Neural progenitor cell (in vitro differentiated cells): ENCODE measurements around the gene TLCD2. TPM values are rescaled to one million over a fixed set of nuclear protein-coding genes. Genes with fewer than 3 reads are reported as not detected.
A peak's percentile ranks its signal among the peaks of the same experiment; 100 is the strongest.

Source experiments
- DNase-seq: peaks from one replicate; pipeline ENCODE4 v3.0.0-alpha.2; 2016; ENCODE audit warnings: low spot score
- H2AFZ ChIP-seq: fragments of 200-600 bp; sonication (generic); replicated peaks from 2 replicates; pipeline ENCODE4 v1.6.1; 2016; ENCODE audit warnings: antibody characterized with exemption
- H3F3A ChIP-seq: fragments of 200-600 bp; sonication (generic); 2 replicates; pipeline ENCODE4 v1.6.1; 2016; ENCODE audit warnings: antibody characterized with exemption, low read depth
- H3K27ac ChIP-seq: fragments of 200-600 bp; sonication (generic); 2 replicates; pipeline ENCODE4 v1.5.1; 2016; ENCODE audit warnings: mild to moderate bottlenecking
- H3K27me3 ChIP-seq: fragments of 200-600 bp; sonication (generic); 2 replicates; pipeline ENCODE4 v1.6.1; 2016; ENCODE audit warnings: mild to moderate bottlenecking, moderate library complexity
- H3K36me3 ChIP-seq: fragments of 200-600 bp; sonication (generic); 2 replicates; pipeline ENCODE4 v1.5.1; 2016
- H3K4me1 ChIP-seq: fragments of 200-600 bp; sonication (generic); 2 replicates; pipeline ENCODE4 v1.6.1; 2016; ENCODE audit warnings: mixed run types
- H3K4me2 ChIP-seq: fragments of 200-600 bp; sonication (generic); 2 replicates; pipeline ENCODE4 v1.6.1; 2016
- H3K4me3 ChIP-seq: fragments of 200-600 bp; sonication (generic); 2 replicates; pipeline ENCODE4 v1.5.1; 2016
- H3K79me2 ChIP-seq: fragments of 200-600 bp; sonication (generic); 2 replicates; pipeline ENCODE4 v1.6.1; 2016; ENCODE audit warnings: low read depth
- H3K9ac ChIP-seq: fragments of 200-600 bp; sonication (generic); 2 replicates; pipeline ENCODE4 v1.6.1; 2016
- H3K9me3 ChIP-seq: fragments of 200-600 bp; sonication (generic); 2 replicates; pipeline ENCODE4 v1.5.1; 2016; ENCODE audit warnings: low read depth
- H4K20me1 ChIP-seq: fragments of 200-600 bp; sonication (generic); 2 replicates; pipeline ENCODE4 v1.6.1; 2016; ENCODE audit warnings: low read depth
- H3K27ac Mint-ChIP-seq: 3 replicates; pipeline ENCODE4 v1.8.0; 2021; ENCODE audit warnings: mixed read lengths
- H3K27me3 Mint-ChIP-seq: 2 replicates; pipeline ENCODE4 v1.8.0; 2022; ENCODE audit warnings: low read depth, mild to moderate bottlenecking, inconsistent platforms, moderate library complexity, mixed read lengths; ENCODE audit not compliant: insufficient read depth
- H3K36me3 Mint-ChIP-seq: 3 replicates; pipeline ENCODE4 v1.8.0; 2021; ENCODE audit warnings: mixed read lengths
- H3K4me1 Mint-ChIP-seq: 3 replicates; pipeline ENCODE4 v1.8.0; 2021; ENCODE audit warnings: mixed read lengths
- H3K4me3 Mint-ChIP-seq: 3 replicates; pipeline ENCODE4 v1.8.0; 2021; ENCODE audit warnings: mild to moderate bottlenecking, moderate library complexity, mixed read lengths
- H3K9me3 Mint-ChIP-seq: 3 replicates; pipeline ENCODE4 v1.8.0; 2020; ENCODE audit warnings: mixed read lengths
- CTCF ChIP-seq: fragments of 200-600 bp; sonication (generic); IDR thresholded peaks from 2 replicates; pipeline ENCODE4 v1.5.1; 2017; ENCODE audit warnings: antibody characterized with exemption, mild to moderate bottlenecking
- EZH2 ChIP-seq: fragments of 200-600 bp; sonication (generic); IDR thresholded peaks from 2 replicates; pipeline ENCODE4 v1.6.1; 2017; ENCODE audit warnings: antibody characterized with exemption, mild to moderate bottlenecking, moderate library complexity
- EZH2phosphoT487 ChIP-seq: fragments of 200-600 bp; sonication (generic); IDR thresholded peaks from 2 replicates; pipeline ENCODE4 v1.6.1; 2017; ENCODE audit warnings: antibody characterized with exemption
- total RNA-seq: library from RNA; depleted of rRNA; stranded (reverse); fragments of >200 nt; gene quantifications from 2 replicates; pipeline ENCODE4 v1.2.3, GENCODE V29; 2015; ENCODE audit warnings: low replicate concordance

The TLCD2 gene
- total RNA-seq, 1 donor from 2014 or later: 0.15 TPM

GRCh38 chr17:1716076-1716911 is 6.1 kb upstream of the TLCD2 start:
- TF ChIP-seq EZH2phosphoT487: no peak
- TF ChIP-seq CTCF: no peak
- no peak for TF ChIP-seq EZH2
- no peaks in the 10 kb centered on the region for H3K79me2 ChIP-seq
- H3K9ac ChIP-seq: peak overlapping the region; percentile 68
- peaks cover 25% of the 10 kb centered on the region for H3K4me1 ChIP-seq
- H4K20me1 ChIP-seq: peaks cover 16% of the 10 kb centered on the region
- H3K36me3 ChIP-seq: no peaks in the 10 kb centered on the region
- H3K4me2 ChIP-seq: peak overlapping the region; percentile 91
- peak overlapping the region; percentile 96 for H3K27ac ChIP-seq
- H3K9me3 ChIP-seq: no peaks in the 10 kb centered on the region
- Mint-ChIP-seq H3K9me3 (no peaks in the 10 kb centered on the region), H3K27me3 (peaks cover 3% of the 10 kb centered on the region), H3K36me3 (no peaks in the 10 kb centered on the region), H3K4me3 (peak overlapping the region; percentile 95), H3K27ac (peak overlapping the region; percentile 97), H3K4me1 (peaks cover 41% of the 10 kb centered on the region)
- peaks cover 6% of the 10 kb centered on the region for H3K27me3 ChIP-seq
- DNase-seq: peak; percentile 100
- H3F3A ChIP-seq: peaks cover 57% of the 10 kb centered on the region
- peak overlapping the region; percentile 78 for H3K4me3 ChIP-seq
- H2AFZ ChIP-seq: no peak overlapping the region

DNA sequence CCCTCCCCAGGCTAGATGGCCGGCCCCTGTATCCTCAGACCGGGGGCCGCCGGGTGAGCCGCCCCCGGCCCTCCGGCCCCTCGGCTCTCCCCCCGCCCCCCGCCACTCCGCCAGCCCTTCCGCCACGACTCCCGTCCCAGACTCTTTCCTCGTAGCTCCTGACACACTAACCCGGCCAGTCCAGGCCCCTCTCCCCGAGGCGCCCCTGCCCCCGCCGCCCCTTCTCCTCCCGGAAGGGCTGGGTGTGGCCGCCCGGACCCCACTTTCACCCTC is 5.6 kb upstream of the TLCD2 start:
- H3K79me2 ChIP-seq: no peaks in the 10 kb centered on the region
- Mint-ChIP-seq H3K27ac (no peak overlapping the region), H3K27me3 (peaks cover 5% of the 10 kb centered on the region), H3K9me3 (no peaks in the 10 kb centered on the region), H3K4me1 (peaks cover 41% of the 10 kb centered on the region), H3K36me3 (no peaks in the 10 kb centered on the region), H3K4me3 (peak overlapping the region; percentile 95)
- H3K9me3 ChIP-seq: no peaks in the 10 kb centered on the region
- peak overlapping the region; percentile 91 for H3K4me2 ChIP-seq
- TF ChIP-seq CTCF: peak; percentile 14
- no peak for TF ChIP-seq EZH2phosphoT487
- H3K36me3 ChIP-seq: no peaks in the 10 kb centered on the region
- H3K27ac ChIP-seq: no peak overlapping the region
- peaks cover 16% of the 10 kb centered on the region for H4K20me1 ChIP-seq
- peaks cover 29% of the 10 kb centered on the region for H3K4me1 ChIP-seq
- H2AFZ ChIP-seq: no peak overlapping the region
- peaks cover 58% of the 10 kb centered on the region for H3F3A ChIP-seq
- no peak for DNase-seq
- no peak overlapping the region for H3K9ac ChIP-seq
- H3K4me3 ChIP-seq: peak overlapping the region; percentile 78
- H3K27me3 ChIP-seq: peaks cover 11% of the 10 kb centered on the region

- Histone ChIP-seq H3F3A (peaks cover 59% of the 10 kb centered on the region), H3K9ac (no peak overlapping the region), H3K27me3 (peaks cover 17% of the 10 kb centered on the region), H3K4me2 (peak overlapping the region; percentile 91), H3K79me2 (no peaks in the 10 kb centered on the region), H4K20me1 (peaks cover 16% of the 10 kb centered on the region), H3K4me3 (peak overlapping the region; percentile 78), H3K9me3 (no peaks in the 10 kb centered on the region), H2AFZ (no peak overlapping the region), H3K27ac (no peak overlapping the region), H3K36me3 (no peaks in the 10 kb centered on the region), H3K4me1 (peaks cover 31% of the 10 kb centered on the region)
- TF ChIP-seq EZH2: no peak
- Mint-ChIP-seq H3K9me3 (no peaks in the 10 kb centered on the region), H3K27ac (no peak overlapping the region), H3K36me3 (no peaks in the 10 kb centered on the region), H3K4me1 (peaks cover 37% of the 10 kb centered on the region), H3K27me3 (peaks cover 5% of the 10 kb centered on the region), H3K4me3 (peak overlapping the region; percentile 95)
- peak; percentile 64 for DNase-seq
These were observed 5.0 kb upstream of the TLCD2 start for GRCh38 chr17:1714980-1715802.
